ENCODE results near the gene CD3E. TPM values are rescaled to one million over a fixed set of nuclear protein-coding genes. Genes with fewer than 3 reads are reported as not detected.
"Not testable (repeated sequence)": the region's sequence is repeated elsewhere in the genome, so short reads cannot be mapped to it uniquely, and the experiment has no call there.

CD3E gene
- polyA plus RNA-seq, 4 donors = 5.9 to 13.8 (median 7.1) TPM

GRCh38 chr11:118295199-118295598, 9.3 kb upstream of the CD3E start:
- Histone ChIP-seq H3K9me3 (ENCODE audit: control insufficient read depth in 2 of 2, insufficient read depth in 1 of 2, low read depth in 1 of 2, low read length in 1 of 2) (no peaks in the 10 kb centered on the region), H3K4me1 (ENCODE audit: control insufficient read depth in 3 of 3, insufficient read depth in 2 of 3, low read depth in 1 of 3, low read length in 2 of 3) (peaks cover 0 to 7% (median 0%) of the 10 kb centered on the region in 3 donors), H3K36me3 (ENCODE audit: control insufficient read depth in 3 of 3, insufficient read depth in 2 of 3, low read depth in 1 of 3, low read length in 3 of 3) (no peaks in the 10 kb centered on the region), H3K4me3 (ENCODE audit: low read depth in 1 of 3, low read length in 3 of 3) (no peak overlapping the region), H3K27me3 (ENCODE audit: control insufficient read depth in 3 of 3, insufficient read depth in 3 of 3, low read length in 3 of 3) (no peaks in the 10 kb centered on the region), H3K27ac (ENCODE audit: low read depth in 1 of 3, low read length in 2 of 3) (no peak overlapping the region)
- WGBS, 3 donors = 50 to 75% (median 74%) methylated on average over 5 of the region's 5 CpGs
- no peak for FAIRE-seq
- no peak for DNase-seq

GRCh38 chr11:118295815-118296454, 8.6 kb upstream of the CD3E start:
- Histone ChIP-seq H3K36me3 (ENCODE audit: control insufficient read depth in 3 of 3, insufficient read depth in 2 of 3, low read depth in 1 of 3, low read length in 3 of 3) (no peaks in the 10 kb centered on the region), H3K4me3 (ENCODE audit: low read depth in 1 of 3, low read length in 3 of 3) (no peak overlapping the region), H3K27me3 (ENCODE audit: control insufficient read depth in 3 of 3, insufficient read depth in 3 of 3, low read length in 3 of 3) (no peaks in the 10 kb centered on the region), H3K9me3 (ENCODE audit: control insufficient read depth in 2 of 2, insufficient read depth in 1 of 2, low read depth in 1 of 2, low read length in 1 of 2) (no peaks in the 10 kb centered on the region), H3K27ac (ENCODE audit: low read depth in 1 of 3, low read length in 2 of 3) (no peak overlapping the region), H3K4me1 (ENCODE audit: control insufficient read depth in 3 of 3, insufficient read depth in 2 of 3, low read depth in 1 of 3, low read length in 2 of 3) (peaks cover 0 to 7% (median 0%) of the 10 kb centered on the region in 3 donors)
- DNase-seq (peak; percentile 46 to 74), FAIRE-seq (no peak)
- WGBS, 3 donors = 37 to 49% (median 39%) methylated on average over 3 of the region's 3 CpGs

- 65 to 76% (median 73%) methylated on average over 8 of the region's 8 CpGs for WGBS, 3 donors
- Histone ChIP-seq H3K36me3 (ENCODE audit: control insufficient read depth in 3 of 3, insufficient read depth in 2 of 3, low read depth in 1 of 3, low read length in 3 of 3) (no peaks in the 10 kb centered on the region), H3K4me3 (ENCODE audit: low read depth in 1 of 3, low read length in 3 of 3) (no peak overlapping the region), H3K27me3 (ENCODE audit: control insufficient read depth in 3 of 3, insufficient read depth in 3 of 3, low read length in 3 of 3) (peaks cover 0 to 8% (median 2%) of the 10 kb centered on the region in 3 donors), H3K4me1 (ENCODE audit: control insufficient read depth in 3 of 3, insufficient read depth in 2 of 3, low read depth in 1 of 3, low read length in 2 of 3) (no peaks in the 10 kb centered on the region), H3K27ac (ENCODE audit: low read depth in 1 of 3, low read length in 2 of 3) (no peak overlapping the region), H3K9me3 (ENCODE audit: control insufficient read depth in 2 of 2, insufficient read depth in 1 of 2, low read depth in 1 of 2, low read length in 1 of 2) (no peaks in the 10 kb centered on the region)
- FAIRE-seq (no peak), DNase-seq (no peak)
Observed at GRCh38 chr11:118301600-118302195, 2.8 kb upstream of the CD3E start.

DNA sequence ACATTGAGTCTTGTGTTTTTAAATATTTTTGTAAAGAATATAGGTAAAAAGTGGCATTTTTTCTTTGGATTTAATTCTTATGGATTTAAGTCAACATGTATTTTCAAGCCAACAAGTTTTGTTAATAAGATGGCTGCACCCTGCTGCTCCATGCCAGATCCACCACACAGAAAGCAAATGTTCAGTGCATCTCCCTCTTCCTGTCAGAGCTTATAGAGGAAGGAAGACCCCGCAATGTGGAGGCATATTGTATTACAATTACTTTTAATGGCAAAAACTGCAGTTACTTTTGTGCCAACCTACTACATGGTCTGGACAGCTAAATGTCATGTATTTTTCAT, 333 bp upstream of the CD3E start:
- FAIRE-seq (no peak), DNase-seq (no peak)
- no peak overlapping the region for H3K4me3 ChIP-seq (ENCODE audit: low read depth in 1 of 3, low read length in 3 of 3)
- peaks cover 0 to 8% (median 2%) of the 10 kb centered on the region in 3 donors for H3K27me3 ChIP-seq (ENCODE audit: control insufficient read depth in 3 of 3, insufficient read depth in 3 of 3, low read length in 3 of 3)
- peak overlapping the region in 1 of 3 donors; percentile 74 for H3K27ac ChIP-seq (ENCODE audit: low read depth in 1 of 3, low read length in 2 of 3)
- H3K4me1 ChIP-seq (ENCODE audit: control insufficient read depth in 3 of 3, insufficient read depth in 2 of 3, low read depth in 1 of 3, low read length in 2 of 3) = no peaks in the 10 kb centered on the region
- H3K9me3 ChIP-seq (ENCODE audit: control insufficient read depth in 2 of 2, insufficient read depth in 1 of 2, low read depth in 1 of 2, low read length in 1 of 2) = no peaks in the 10 kb centered on the region
- 76 to 91% (median 78%) methylated on average over 1 of the region's 1 CpG for WGBS, 3 donors
- H3K36me3 ChIP-seq (ENCODE audit: control insufficient read depth in 3 of 3, insufficient read depth in 2 of 3, low read depth in 1 of 3, low read length in 3 of 3) = no peaks in the 10 kb centered on the region

DNA sequence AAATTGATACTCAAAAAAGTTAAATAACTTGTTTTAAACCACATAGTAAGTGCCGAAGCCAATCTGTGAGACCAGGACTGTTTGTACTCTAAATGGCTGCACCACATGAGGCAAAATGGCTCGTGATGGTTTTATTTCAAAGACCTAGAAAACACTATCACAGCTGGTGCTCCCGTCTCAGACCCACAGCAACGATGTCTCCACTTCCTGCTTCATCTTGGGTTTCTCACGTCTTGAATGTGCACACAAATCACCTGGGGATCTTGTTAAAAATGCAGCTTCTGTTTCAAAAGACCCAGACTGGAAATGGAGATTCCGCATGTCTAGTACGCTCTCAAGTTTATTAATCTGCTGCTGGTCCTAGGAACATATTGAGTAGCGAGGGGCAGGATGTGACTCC, 1.2 kb downstream of the CD3E start:
- H3K9me3 ChIP-seq (ENCODE audit: control insufficient read depth in 2 of 2, insufficient read depth in 1 of 2, low read depth in 1 of 2, low read length in 1 of 2) = no peaks in the 10 kb centered on the region
- peaks cover 0 to 8% (median 2%) of the 10 kb centered on the region in 3 donors for H3K27me3 ChIP-seq (ENCODE audit: control insufficient read depth in 3 of 3, insufficient read depth in 3 of 3, low read length in 3 of 3)
- 61 to 70% (median 64%) methylated on average over 8 of the region's 8 CpGs for WGBS, 3 donors
- peak overlapping the region in 1 of 3 donors; percentile 28 for H3K4me3 ChIP-seq (ENCODE audit: low read depth in 1 of 3, low read length in 3 of 3)
- H3K27ac ChIP-seq (ENCODE audit: low read depth in 1 of 3, low read length in 2 of 3) = peak overlapping the region in 1 of 3 donors; percentile 69
- no peaks in the 10 kb centered on the region for H3K36me3 ChIP-seq (ENCODE audit: control insufficient read depth in 3 of 3, insufficient read depth in 2 of 3, low read depth in 1 of 3, low read length in 3 of 3)
- DNase-seq = peak in 1 of 2 donors; percentile 51
- FAIRE-seq = no peak
- no peaks in the 10 kb centered on the region for H3K4me1 ChIP-seq (ENCODE audit: control insufficient read depth in 3 of 3, insufficient read depth in 2 of 3, low read depth in 1 of 3, low read length in 2 of 3)

- no peak for FAIRE-seq
Observed at GRCh38 chr11:118306556-118306955, 2.0 kb downstream of the CD3E start.

DNA sequence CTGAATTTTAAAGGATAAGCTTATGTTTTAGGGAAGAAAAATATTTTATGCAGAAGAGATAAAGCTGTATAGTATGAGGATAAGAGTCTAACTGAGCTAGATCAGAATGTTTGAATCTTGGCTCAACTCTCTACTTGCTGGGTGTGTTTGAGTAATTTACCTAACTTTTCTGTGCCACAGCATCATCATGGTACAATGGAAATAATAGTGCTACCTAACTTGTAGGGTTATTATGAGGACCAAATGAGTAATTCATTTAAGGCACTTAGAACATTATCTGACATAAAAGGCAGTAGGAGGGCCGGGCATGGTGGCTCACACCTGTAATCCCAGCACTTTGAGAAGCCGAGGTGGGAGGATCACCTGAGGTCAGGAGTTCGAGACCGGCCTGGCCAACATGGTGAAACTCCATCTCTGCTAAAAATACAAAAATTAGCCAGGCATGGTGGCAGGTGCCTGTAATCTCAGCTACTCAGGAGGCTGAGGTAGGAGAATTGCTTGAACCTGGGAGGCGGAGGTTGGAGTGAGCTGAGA, 4.5 kb downstream of the CD3E start:
- H3K9me3 ChIP-seq (ENCODE audit: control insufficient read depth in 2 of 2, insufficient read depth in 1 of 2, low read depth in 1 of 2, low read length in 1 of 2); H3K4me3 ChIP-seq (ENCODE audit: low read depth in 1 of 3, low read length in 3 of 3); H3K27ac ChIP-seq (ENCODE audit: low read depth in 1 of 3, low read length in 2 of 3); H3K4me1 ChIP-seq (ENCODE audit: control insufficient read depth in 3 of 3, insufficient read depth in 2 of 3, low read depth in 1 of 3, low read length in 2 of 3); H3K27me3 ChIP-seq (ENCODE audit: control insufficient read depth in 3 of 3, insufficient read depth in 3 of 3, low read length in 3 of 3); FAIRE-seq; H3K36me3 ChIP-seq (ENCODE audit: control insufficient read depth in 3 of 3, insufficient read depth in 2 of 3, low read depth in 1 of 3, low read length in 3 of 3); DNase-seq: not testable (repeated sequence)
- 87 to 93% (median 87%) methylated on average over 5 of the region's 5 CpGs for WGBS, 3 donors

More at GRCh38 chr11:118306556-118306955, 2.0 kb downstream of the CD3E start:
- peaks cover 0 to 3% (median 2%) of the 10 kb centered on the region in 3 donors for H3K27me3 ChIP-seq (ENCODE audit: control insufficient read depth in 3 of 3, insufficient read depth in 3 of 3, low read length in 3 of 3)
- no peaks in the 10 kb centered on the region for H3K4me1 ChIP-seq (ENCODE audit: control insufficient read depth in 3 of 3, insufficient read depth in 2 of 3, low read depth in 1 of 3, low read length in 2 of 3)
- H3K27ac ChIP-seq (ENCODE audit: low read depth in 1 of 3, low read length in 2 of 3) = peak overlapping the region in 1 of 3 donors; percentile 19
- no peaks in the 10 kb centered on the region for H3K36me3 ChIP-seq (ENCODE audit: control insufficient read depth in 3 of 3, insufficient read depth in 2 of 3, low read depth in 1 of 3, low read length in 3 of 3)
- DNase-seq = no peak
- WGBS, 3 donors = 73 to 74% (median 73%) methylated on average over 2 of the region's 2 CpGs
- H3K9me3 ChIP-seq (ENCODE audit: control insufficient read depth in 2 of 2, insufficient read depth in 1 of 2, low read depth in 1 of 2, low read length in 1 of 2) = no peaks in the 10 kb centered on the region
- no peak overlapping the region for H3K4me3 ChIP-seq (ENCODE audit: low read depth in 1 of 3, low read length in 3 of 3)

DNA sequence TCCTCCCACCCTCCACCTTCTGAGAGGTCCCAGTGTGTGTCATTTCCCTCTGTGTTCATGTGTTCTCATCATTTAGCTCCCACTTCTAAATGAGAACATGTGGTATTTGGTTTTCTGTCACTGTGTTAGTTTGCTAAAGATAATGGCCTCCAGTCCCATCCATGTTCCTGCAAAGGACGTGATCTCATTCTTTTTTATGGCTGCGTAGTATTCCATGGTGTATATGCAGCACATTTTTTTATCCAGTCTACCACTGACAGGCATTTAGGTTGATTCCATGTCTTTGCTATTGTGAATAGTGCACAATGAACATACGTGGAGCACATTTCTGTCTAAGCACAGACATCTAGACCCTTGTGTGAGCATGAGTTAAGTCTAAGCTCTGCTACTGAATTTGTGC, 5.7 kb downstream of the CD3E start:
- no peaks in the 10 kb centered on the region for H3K36me3 ChIP-seq (ENCODE audit: control insufficient read depth in 3 of 3, insufficient read depth in 2 of 3, low read depth in 1 of 3, low read length in 3 of 3)
- H3K4me1 ChIP-seq (ENCODE audit: control insufficient read depth in 3 of 3, insufficient read depth in 2 of 3, low read depth in 1 of 3, low read length in 2 of 3) = peaks cover 0 to 6% (median 3%) of the 10 kb centered on the region in 3 donors
- DNase-seq (no peak), FAIRE-seq (no peak)
- peaks cover 0 to 4% (median 0%) of the 10 kb centered on the region in 3 donors for H3K27me3 ChIP-seq (ENCODE audit: control insufficient read depth in 3 of 3, insufficient read depth in 3 of 3, low read length in 3 of 3)
- WGBS, 3 donors = 91 to 97% (median 94%) methylated on average over 3 of the region's 3 CpGs
- H3K9me3 ChIP-seq (ENCODE audit: control insufficient read depth in 2 of 2, insufficient read depth in 1 of 2, low read depth in 1 of 2, low read length in 1 of 2) = no peaks in the 10 kb centered on the region
- H3K4me3 ChIP-seq (ENCODE audit: low read depth in 1 of 3, low read length in 3 of 3) = no peak overlapping the region
- H3K27ac ChIP-seq (ENCODE audit: low read depth in 1 of 3, low read length in 2 of 3) = no peak overlapping the region
